GM12878 (cell line): ENCODE measurements around the gene UXS1. TPM values are rescaled to one million over a fixed set of nuclear protein-coding genes. Genes with fewer than 3 reads are reported as not detected.

Experiments used
- ATAC-seq: fragments of 200-7000 bp; cut with Tn5 transposase; 3 replicates; pipeline ENCODE4 v1.9.1; 2020; ENCODE audit warnings: mild to moderate bottlenecking, moderate library complexity
- BruUV-seq: library from RNA; stranded (reverse); fragments of 400-500 nt; replicated peaks from 2 replicates; lab custom pipeline; 2021; lab: Mats Ljungman, UMichigan
- CTCF ChIA-PET: fragments of 300-600 bp; sonication (Branson Sonifier 250); formaldehyde crosslinking; extraction: SDS; loops from one replicate; lab custom pipeline; 2021; ENCODE audit warnings: inconsistent platforms; lab: Yijun Ruan, JAX
- POLR2A ChIA-PET: fragments of 350-600 bp; formaldehyde crosslinking; extraction: SDS; loops from one replicate; lab custom pipeline; 2021; ENCODE audit warnings: inconsistent platforms; lab: Charles Lee
- RAD21 ChIA-PET: fragments of 300-600 bp; sonication (Branson Sonifier 250); formaldehyde crosslinking; loops from one replicate; lab custom pipeline; 2023; ENCODE audit warnings: antibody characterized with exemption; ENCODE audit not compliant: unreplicated experiment; lab: Charles Lee
- SMC1A ChIA-PET: fragments of 300-600 bp; sonication (Branson Sonifier 250); formaldehyde crosslinking; loops from one replicate; lab custom pipeline; 2023; ENCODE audit not compliant: unreplicated experiment, uncharacterized antibody; lab: Charles Lee
- DNase-seq: peaks from one replicate; pipeline ENCODE4 v3.0.0-alpha.2; 2011; ENCODE audit warnings: low read depth, low spot score
- FAIRE-seq: peaks from 3 replicates; lab custom pipeline; 2011; peaks lifted over from hg19 to GRCh38; lab: Jason Lieb, UNC
- H2AFZ ChIP-seq: 2 replicates; pipeline ENCODE4 v1.6.0; 2011; ENCODE audit warnings: low read depth, low read length, control low read depth; ENCODE audit not compliant: control insufficient read depth
- H3K27ac ChIP-seq: 2 replicates; pipeline ENCODE4 v1.5.1; 2011; ENCODE audit warnings: control low read depth; ENCODE audit not compliant: control insufficient read depth, insufficient read depth
- H3K27me3 ChIP-seq, 2 experiments: replicated peaks in 1 of 2; 2 replicates each; pipeline versions ENCODE4 v1.6.0 to v1.6.1; 2011; ENCODE audit warnings: low read length in 1 of 2; ENCODE audit not compliant: control insufficient read depth in 2 of 2, insufficient read depth in 2 of 2
- H3K36me3 ChIP-seq, 2 experiments: 2 replicates each; pipeline ENCODE4 v1.5.1; 2011; ENCODE audit warnings: low read length in 1 of 2; ENCODE audit not compliant: control insufficient read depth in 2 of 2, insufficient read depth in 2 of 2
- H3K4me1 ChIP-seq: 2 replicates; pipeline ENCODE4 v1.6.1; 2011; ENCODE audit warnings: mild to moderate bottlenecking, low read length, moderate library complexity, mixed read lengths; ENCODE audit not compliant: control insufficient read depth, insufficient read depth
- H3K4me2 ChIP-seq: 2 replicates; pipeline ENCODE4 v1.6.0; 2011; ENCODE audit warnings: control low read depth; ENCODE audit not compliant: control insufficient read depth, insufficient read depth
- H3K4me3 ChIP-seq: fragments of 200-600 bp; sonication (generic); 2 replicates; pipeline ENCODE4 v1.5.1; 2016
- H3K79me2 ChIP-seq: 2 replicates; pipeline ENCODE4 v1.6.0; 2011; ENCODE audit warnings: low read length; ENCODE audit not compliant: control insufficient read depth, insufficient read depth
- H3K9ac ChIP-seq: 2 replicates; pipeline ENCODE4 v1.8.0; 2011; ENCODE audit warnings: low read length, control low read depth, mixed read lengths; ENCODE audit not compliant: control insufficient read depth, insufficient read depth
- H3K9me3 ChIP-seq: replicated peaks from 3 replicates; pipeline ENCODE4 v1.5.1; 2011; ENCODE audit warnings: mild to moderate bottlenecking, low read length; ENCODE audit not compliant: control insufficient read depth, insufficient read depth
- H4K20me1 ChIP-seq: 2 replicates; pipeline ENCODE4 v1.6.0; 2011; ENCODE audit not compliant: control insufficient read depth, insufficient read depth
- CEBPB ChIP-seq, 2 experiments: fragments of 150-350 bp in 1 of 2; IDR thresholded peaks; 2 replicates each; pipeline ENCODE4 v1.6.1; 2012 to 2014; ENCODE audit warnings: low read depth in 2 of 2, low read length in 2 of 2, borderline replicate concordance in 1 of 2, inconsistent platforms in 1 of 2
- HDGF ChIP-seq: fragments of 450-650 bp; IDR thresholded peaks from 2 replicates; pipeline ENCODE4 v1.6.1; 2016; ENCODE audit warnings: antibody characterized with exemption
- KAT2A ChIP-seq: conservative IDR thresholded peaks from 2 replicates; pipeline ENCODE4 v1.6.1; 2011; ENCODE audit warnings: low read depth, low read length; ENCODE audit not compliant: control insufficient read depth
- MEF2B ChIP-seq: fragments of 450-650 bp; IDR thresholded peaks from 2 replicates; pipeline ENCODE4 v1.6.1; 2018; ENCODE audit warnings: mild to moderate bottlenecking, moderate library complexity; ENCODE audit not compliant: partially characterized antibody, poor library complexity, severe bottlenecking
- MYB ChIP-seq: fragments of 150-350 bp; IDR thresholded peaks from 2 replicates; pipeline ENCODE4 v1.6.1; 2014; ENCODE audit warnings: mild to moderate bottlenecking, low read depth, low read length, borderline replicate concordance
- PAX5 ChIP-seq: IDR thresholded peaks from 2 replicates; pipeline ENCODE4 v1.6.1; 2011; ENCODE audit warnings: low read depth, low read length, borderline replicate concordance
- SMC3 ChIP-seq: IDR thresholded peaks from 2 replicates; pipeline ENCODE4 v1.6.1; 2011; ENCODE audit warnings: low read length, improper control_type of control experiment, borderline replicate concordance
- TCF3 ChIP-seq: IDR thresholded peaks from 2 replicates; pipeline ENCODE4 v1.6.1; 2012; ENCODE audit warnings: low read depth, mild to moderate bottlenecking, low read length, borderline replicate concordance; ENCODE audit not compliant: insufficient read depth
- YY1 ChIP-seq: IDR thresholded peaks from 2 replicates; pipeline ENCODE4 v1.6.1; 2011; ENCODE audit warnings: low read depth, mild to moderate bottlenecking, low read length
- ZNF274 ChIP-seq: IDR thresholded peaks from one replicate; pipeline ENCODE4 v1.8.0; 2011; ENCODE audit not compliant: insufficient read length, insufficient read depth
- WGBS: methylation state at CpG from one replicate; pipeline ENCODE4 v1.1.6; 2016; ENCODE audit warnings: low lambda C conversion rate; ENCODE audit not compliant: insufficient replicate concordance, insufficient coverage; ENCODE audit errors: missing lambda C conversion rate; 5-methylcytosine and 5-hydroxymethylcytosine counted together
- in situ Hi-C: fragments of 300-500 bp; cut with MboI; formaldehyde crosslinking; loops from 9 replicates; pipeline ENCODE4 v1.14.3; 2018; ENCODE audit warnings: mixed read lengths
- intact Hi-C: fragments of 100-400 bp; cut with micrococcal nuclease; formaldehyde crosslinking; loops from one replicate; pipeline ENCODE4 v1.14.2; 2022; ENCODE audit not compliant: unreplicated experiment
- polyA plus RNA-seq, 11 experiments: library from polyadenylated mRNA; depleted of rRNA in 4 of 11; unstranded in 6 of 11; stranded (reverse) in 5 of 11; fragments of >200 nt; fragmentation: Nextera tagmentation in 4 of 11; fragmentation: Illumina TruSeq in 1 of 11; extraction: Ambion mirVana in 4 of 11; extraction: Trizol in 1 of 11; gene quantifications; 1 replicate in 1 of 11; 2 replicates in 10 of 11; pipeline versions ENCODE4 v1.2.1 to v1.2.3, GENCODE V29; 2011 to 2016; ENCODE audit warnings: inconsistent platforms in 2 of 11, missing spikeins in 2 of 11, low read depth in 1 of 11
- total RNA-seq, 4 experiments: library from RNA; depleted of rRNA in 3 of 4; stranded (reverse); fragments of >200 nt in 3 of 4; fragmentation: Illumina TruSeq in 1 of 4; extraction: Trizol in 1 of 4; gene quantifications; 2 replicates each; pipeline versions ENCODE4 v1.2.1 to v1.2.3, GENCODE V29; 2013 to 2021
- TF ChIP-seq, protein P1 (sequence below): IDR thresholded peaks from 2 replicates; pipeline ENCODE4 v1.6.1; 2011; ENCODE audit warnings: mild to moderate bottlenecking, low read depth, low read length, moderate library complexity; ENCODE audit not compliant: insufficient replicate concordance
- TF ChIP-seq, protein P2 (sequence below): fragments of 150-350 bp; IDR thresholded peaks from 2 replicates; pipeline ENCODE4 v1.6.1; 2014; ENCODE audit warnings: mild to moderate bottlenecking, low read depth, low read length

Gene UXS1
- total and polyA plus RNA-seq, 10 of the 15 experiments (the other 5 are each of a cell fraction or from before 2014, with no cell fraction given) = 6.0 to 25.4 (median 24.0) TPM

DNA sequence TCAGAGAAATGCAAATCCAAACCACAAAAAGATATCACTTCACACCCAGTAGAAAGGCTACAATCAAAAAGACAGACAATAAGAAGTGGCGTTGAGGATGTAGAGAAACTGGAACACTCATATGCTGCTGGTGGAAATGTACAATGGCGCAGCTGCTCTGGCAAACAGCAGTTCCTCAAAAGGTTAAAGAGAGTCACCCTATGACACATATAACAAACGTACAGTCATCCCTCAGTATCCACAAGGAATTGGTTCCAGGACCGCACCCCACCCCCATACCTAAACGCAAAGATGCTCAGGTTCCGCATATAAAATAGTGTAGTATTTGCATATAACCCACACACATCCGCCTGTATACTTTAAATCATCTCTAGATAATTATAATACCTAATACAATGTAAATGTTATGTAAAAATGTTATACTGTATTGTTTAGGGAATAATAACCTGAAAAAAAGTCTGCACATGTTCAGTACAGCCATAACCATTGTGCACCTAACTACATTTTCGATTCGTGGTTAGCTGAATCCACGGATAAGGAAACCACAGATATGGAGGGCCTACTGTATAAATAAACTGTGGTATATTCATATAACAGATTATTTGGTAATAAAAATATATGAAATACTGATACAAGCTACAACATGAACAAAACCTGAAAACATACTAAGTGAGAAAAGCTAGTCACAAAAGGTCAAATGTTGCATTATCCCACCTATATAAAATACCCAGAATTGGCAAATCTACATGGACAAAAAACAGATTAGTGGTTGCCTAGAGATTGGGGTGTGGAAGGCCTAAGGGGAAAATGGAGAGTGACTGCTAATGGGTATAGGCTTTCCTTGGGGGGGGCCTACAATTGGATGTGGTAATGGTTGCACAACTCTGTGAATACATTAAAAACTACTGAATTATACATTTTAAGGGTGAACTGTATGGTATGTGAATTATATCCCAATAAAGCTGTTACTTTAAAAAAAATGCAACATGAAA, 37.5 kb downstream of the UXS1 start:
- FAIRE-seq (no peak), ATAC-seq (no peak), DNase-seq (no peak)
- no peak for TF ChIP-seq MEF2B
- no peak for TF ChIP-seq MYB
- TF ChIP-seq, protein P1, sequence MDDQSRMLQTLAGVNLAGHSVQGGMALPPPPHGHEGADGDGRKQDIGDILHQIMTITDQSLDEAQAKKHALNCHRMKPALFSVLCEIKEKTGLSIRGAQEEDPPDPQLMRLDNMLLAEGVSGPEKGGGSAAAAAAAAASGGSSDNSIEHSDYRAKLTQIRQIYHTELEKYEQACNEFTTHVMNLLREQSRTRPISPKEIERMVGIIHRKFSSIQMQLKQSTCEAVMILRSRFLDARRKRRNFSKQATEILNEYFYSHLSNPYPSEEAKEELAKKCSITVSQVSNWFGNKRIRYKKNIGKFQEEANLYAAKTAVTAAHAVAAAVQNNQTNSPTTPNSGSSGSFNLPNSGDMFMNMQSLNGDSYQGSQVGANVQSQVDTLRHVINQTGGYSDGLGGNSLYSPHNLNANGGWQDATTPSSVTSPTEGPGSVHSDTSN = no peak
- TF ChIP-seq YY1 = no peak
- TF ChIP-seq TCF3 = no peak
- TF ChIP-seq CEBPB (IDR thresholded peaks at IDR 0.05; ENCODE audit: borderline replicate concordance in 1 of 2, low read depth in 2 of 2, low read length in 2 of 2) = no peak
- TF ChIP-seq, protein P2, sequence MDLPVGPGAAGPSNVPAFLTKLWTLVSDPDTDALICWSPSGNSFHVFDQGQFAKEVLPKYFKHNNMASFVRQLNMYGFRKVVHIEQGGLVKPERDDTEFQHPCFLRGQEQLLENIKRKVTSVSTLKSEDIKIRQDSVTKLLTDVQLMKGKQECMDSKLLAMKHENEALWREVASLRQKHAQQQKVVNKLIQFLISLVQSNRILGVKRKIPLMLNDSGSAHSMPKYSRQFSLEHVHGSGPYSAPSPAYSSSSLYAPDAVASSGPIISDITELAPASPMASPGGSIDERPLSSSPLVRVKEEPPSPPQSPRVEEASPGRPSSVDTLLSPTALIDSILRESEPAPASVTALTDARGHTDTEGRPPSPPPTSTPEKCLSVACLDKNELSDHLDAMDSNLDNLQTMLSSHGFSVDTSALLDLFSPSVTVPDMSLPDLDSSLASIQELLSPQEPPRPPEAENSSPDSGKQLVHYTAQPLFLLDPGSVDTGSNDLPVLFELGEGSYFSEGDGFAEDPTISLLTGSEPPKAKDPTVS = no peak
- no peak for TF ChIP-seq ZNF274
- TF ChIP-seq SMC3 = no peak
- no peak for TF ChIP-seq KAT2A
- no peak for TF ChIP-seq PAX5
- TF ChIP-seq HDGF = no peak
- intact Hi-C loops (no loop called here), in situ Hi-C loops (no loop called here)
- peaks cover 11% of the 10 kb centered on the region in 2 experiments for H3K36me3 ChIP-seq
- 88% methylated on average over 10 of the region's 10 CpGs for WGBS
- H3K27ac ChIP-seq = no peak overlapping the region
- SMC1A ChIA-PET = interaction anchor here (2.0 to 2.3 kb wide), 2 partner anchors 8 to 14 kb away, joined by 5 to 8 read pairs; no protein-coding TSS in a partner anchor
- RAD21 ChIA-PET = no interaction called here
- H3K27me3 ChIP-seq = no peaks in the 10 kb centered on the region
- BruUV-seq = no TSS peak
- H3K9ac ChIP-seq = no peak overlapping the region
- H4K20me1 ChIP-seq = no peaks in the 10 kb centered on the region
- no peak overlapping the region for H3K4me3 ChIP-seq
- H3K4me2 ChIP-seq = no peak overlapping the region
- H2AFZ ChIP-seq = no peak overlapping the region
- CTCF ChIA-PET = interaction anchor here (0.7 to 1.2 kb wide), 2 partner anchors 10 to 16 kb away, joined by 3 to 4 read pairs; no protein-coding TSS in a partner anchor
- H3K79me2 ChIP-seq = no peaks in the 10 kb centered on the region
- peaks cover 6% of the 10 kb centered on the region; the same call in 2 of the 3 replicates for H3K9me3 ChIP-seq
- H3K4me1 ChIP-seq = peaks cover 13% of the 10 kb centered on the region
- POLR2A ChIA-PET = no interaction called here
